Measurements from ENCODE around the gene PCDH12.

The PCDH12 gene

DNA sequence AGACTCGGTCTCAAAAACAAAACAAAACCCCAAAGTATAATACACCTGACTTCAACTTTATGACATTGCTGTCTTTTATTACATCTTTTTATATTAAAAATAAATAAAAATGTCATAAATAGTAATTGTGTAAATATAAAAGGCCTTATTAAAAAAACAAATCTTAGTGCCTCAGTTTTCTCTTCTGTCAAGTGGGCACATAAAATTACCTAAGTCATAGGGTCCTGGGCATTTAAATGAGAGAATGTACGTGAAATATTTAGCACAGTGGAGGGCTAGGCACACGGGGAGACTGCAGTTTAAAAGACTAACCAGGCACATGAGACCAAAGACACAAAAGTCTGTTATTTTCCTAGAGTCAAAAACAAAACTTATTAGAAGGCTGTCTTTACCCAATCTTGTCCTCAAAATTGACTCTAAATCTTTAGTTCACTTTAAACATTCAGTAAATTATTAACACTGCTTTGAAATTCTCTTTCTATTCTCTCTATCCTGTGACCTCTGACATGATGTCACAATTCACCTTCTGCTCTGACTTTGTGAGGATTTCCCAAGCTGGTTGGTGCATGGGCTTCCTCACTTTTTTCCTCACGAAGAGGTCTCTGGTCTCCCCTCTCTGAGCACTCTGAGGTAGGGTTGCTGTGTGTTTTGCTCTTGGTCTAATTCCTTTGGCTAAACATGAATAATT is 8.4 kb upstream of the PCDH12 start:
- no peak for DNase-seq

DNA sequence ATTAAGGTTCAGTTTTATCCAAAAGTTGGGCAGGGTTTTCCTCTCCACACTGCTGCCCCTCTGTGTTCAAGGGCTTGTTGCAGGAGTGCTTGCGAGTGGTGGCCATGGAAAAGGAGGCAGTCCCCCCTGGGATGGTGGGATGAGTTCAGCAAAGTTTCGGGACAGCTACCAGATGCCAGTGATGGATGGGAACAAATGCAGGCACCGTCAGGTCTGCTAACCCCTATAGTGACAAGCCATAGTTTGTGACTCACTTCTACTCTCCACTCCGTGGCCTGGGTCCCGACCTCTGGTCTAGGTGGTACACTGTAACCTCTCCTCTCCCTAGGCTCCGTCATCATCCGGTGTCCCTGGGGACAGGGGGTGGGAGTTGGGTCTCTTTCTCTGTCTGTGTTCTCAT is 7.1 kb upstream of the PCDH12 start:
- no peak for DNase-seq

DNA sequence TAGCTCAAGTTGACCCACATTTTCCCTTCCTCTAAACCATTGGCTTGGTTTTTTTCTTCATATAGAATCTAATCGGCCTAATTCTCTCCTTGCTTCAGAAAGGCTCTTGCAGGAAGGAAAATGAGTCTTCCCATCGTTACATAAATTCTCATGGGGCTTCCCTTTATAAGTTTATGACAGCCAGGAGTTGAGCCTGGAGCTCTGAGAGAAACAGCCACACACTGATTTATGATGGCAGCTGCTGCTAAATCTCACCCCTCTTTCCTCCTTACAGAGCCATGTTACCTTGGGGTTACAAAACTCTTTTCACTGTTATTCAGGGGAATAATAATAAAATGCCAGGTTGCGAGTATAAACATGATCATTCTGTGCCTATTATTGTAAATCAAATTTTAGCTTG is 5.7 kb upstream of the PCDH12 start:
- no peak for DNase-seq

DNA sequence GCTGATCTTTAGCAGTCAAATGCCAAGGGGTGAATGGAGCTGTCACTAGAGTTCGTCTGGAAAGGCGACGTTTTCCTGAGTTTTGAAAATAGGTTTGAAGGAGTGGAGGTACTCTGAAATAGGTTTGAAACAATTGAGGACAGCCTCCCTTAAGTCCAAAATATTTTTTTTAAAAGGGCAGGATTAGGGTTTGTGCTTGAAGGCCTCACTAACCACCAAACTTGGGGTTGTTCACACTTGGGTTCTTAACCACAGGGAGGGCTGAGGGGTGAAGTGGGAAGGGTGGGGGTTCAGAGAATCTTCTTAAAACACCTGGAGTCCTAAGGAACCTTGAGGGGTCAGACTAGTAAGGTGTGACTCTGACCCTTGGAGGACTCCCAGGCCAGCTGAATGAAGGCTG is 3.5 kb upstream of the PCDH12 start:
- no peak for DNase-seq

DNA sequence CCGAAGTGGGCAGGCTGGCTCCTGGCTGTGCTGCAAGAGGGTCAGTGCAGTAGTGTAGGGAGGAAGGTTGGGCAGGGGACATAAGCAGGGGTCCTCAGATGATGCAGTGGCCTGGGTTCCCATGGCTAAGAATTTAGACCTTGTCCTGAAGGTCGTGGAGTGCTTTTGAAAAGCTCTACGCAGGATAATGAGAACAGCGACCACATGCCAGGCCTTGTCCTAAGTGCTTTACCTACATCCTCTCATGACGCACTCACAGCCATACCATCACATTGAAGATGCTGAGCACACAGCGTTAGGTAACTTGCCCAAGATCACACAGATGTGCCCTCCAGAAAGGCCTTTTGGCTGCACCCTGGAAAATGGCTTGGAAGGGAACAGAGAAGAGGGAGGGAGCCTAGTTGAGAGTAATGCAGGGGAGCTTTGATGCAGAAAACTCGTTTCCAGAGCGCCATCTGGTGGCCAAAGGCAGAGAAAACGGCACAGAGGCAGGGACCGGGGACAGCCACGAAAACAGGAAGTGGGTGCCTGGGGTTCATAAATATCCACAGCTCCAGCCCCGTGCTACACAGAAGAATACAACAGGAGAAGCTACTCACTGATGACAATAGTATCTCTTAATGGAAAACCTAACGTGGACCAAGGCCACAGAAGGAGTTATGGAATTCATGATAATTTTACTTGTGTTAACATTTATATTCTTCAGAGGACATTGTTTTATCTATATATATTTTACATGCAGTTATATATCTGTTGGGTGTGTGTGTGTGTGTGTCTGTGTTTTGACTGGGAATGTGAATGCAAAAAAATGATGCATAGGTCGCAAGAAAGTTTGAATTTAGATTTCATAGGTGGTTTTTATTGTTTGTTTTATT is 2.7 kb upstream of the PCDH12 start:
- peak; percentile 87 for DNase-seq

DNA sequence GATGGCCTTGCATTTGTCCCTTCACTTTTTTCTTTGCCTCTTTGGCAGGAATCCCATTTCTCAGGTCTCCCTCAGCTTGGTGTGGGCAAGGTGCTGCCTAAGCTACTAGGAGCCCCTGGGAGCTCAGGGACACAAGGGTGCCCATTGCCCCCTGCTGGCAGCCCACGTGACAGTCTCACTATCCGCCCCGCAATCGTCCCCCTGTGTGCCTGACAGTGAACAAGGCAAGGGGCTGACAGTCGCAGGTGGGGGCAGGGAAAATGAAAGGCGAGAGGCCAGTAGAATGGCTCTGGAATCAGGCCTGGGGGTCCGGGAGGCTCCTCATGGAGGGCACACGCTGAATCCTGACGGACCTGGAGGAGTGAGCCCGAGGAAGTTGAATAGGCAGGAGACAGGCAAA is 2.0 kb upstream of the PCDH12 start:
- DNase-seq = no peak

DNA sequence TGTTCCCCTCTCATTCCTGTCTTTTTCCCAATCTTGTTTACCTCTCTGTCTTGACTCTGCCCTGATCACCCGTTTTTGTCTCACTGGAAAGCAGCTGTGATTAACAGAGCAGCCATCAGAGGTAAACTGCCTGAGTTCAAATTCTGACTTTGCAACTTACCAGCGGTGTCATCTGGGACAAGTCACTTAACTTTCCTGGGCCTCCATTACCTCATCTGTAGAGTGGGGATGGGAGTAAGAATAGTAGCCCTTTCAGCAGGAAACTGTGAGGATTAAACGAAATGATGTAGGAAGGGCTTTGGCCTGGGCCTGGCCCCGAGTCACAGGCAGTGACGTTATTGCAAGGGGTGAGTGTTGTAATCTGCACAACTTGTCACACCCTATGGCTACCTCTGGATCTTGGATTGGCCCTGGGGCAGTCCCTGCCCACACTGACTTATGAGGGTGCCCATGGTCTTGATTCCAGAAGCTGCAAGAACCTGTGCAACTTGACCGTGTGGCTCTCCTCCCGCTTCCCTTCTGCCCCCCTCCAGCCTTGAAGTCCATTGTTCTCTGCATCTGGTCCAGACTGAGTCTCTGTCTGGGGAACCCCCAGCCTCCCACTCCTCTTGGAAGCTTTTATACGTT is 657 bp upstream of the PCDH12 start:
- DNase-seq = no peak

DNA sequence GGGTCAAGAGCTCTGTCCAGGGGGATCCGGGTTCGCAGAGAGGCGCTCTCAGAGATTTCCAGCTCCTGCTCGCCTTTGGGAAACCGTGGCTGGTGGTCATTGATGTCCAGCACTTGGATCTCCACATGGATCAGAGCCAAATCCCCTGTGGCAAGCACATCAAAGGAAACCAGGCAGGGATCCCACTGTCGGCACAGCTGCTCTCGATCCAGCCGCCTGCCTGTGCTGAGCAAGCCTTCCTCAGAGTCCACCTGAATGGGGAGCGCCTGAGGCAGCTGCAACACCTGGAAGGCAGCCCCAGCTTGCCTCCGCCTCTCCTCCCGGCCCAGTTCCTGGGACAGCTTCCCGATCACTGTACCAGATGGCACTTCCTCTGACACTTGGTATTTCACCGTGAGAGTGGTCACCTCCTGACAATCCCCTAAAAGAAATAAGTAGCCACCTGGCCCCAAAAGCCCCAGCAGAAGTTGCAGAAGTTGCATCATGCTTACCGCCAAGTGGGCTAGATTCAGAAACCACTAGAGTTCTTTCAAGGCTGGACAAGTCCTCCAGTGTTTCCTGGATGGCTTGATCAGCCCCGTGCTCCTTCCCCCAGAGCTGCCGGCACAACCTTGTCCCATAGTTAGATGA is 520 bp downstream of the PCDH12 start:
- no peak for DNase-seq

DNA sequence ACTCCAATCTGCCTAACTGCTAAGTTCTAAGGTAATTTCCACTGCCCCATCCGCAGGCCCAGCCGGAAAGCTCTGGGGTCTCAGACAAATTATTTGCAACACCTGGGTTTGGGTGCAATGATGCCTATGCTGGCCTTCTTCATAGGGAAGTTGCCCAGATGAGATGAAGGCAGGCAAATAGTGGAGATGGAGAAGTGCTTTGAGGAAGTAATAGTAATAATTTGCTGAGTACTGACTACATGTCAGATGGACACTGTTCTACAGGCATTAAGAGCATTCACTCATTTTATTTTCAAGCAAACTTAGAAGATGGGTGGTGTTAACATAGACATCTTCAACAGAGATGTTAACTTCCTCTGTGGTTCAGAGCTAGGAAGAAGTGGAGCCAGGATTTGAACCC is 3.8 kb downstream of the PCDH12 start:
- DNase-seq = no peak

DNA sequence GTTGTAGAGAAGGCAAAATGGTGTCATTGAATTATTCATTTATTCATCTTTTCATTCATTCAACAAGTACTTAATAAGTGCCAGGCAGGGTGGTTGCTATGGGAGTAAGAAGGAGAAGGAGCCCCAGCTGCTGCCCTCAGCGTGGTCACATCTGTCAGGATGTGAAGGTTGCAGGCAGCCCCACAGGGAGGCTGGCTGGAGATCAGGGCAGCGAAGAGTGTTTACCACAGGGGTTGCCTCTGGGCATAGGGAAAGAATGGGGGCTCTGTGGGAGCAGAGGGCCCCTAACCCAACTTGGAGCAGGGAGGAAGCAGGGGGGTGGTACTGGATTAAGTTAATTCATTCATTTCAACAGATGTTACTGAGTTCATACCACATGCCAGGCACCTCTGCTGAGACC is 6.0 kb downstream of the PCDH12 start:
- no peak for DNase-seq

DNA sequence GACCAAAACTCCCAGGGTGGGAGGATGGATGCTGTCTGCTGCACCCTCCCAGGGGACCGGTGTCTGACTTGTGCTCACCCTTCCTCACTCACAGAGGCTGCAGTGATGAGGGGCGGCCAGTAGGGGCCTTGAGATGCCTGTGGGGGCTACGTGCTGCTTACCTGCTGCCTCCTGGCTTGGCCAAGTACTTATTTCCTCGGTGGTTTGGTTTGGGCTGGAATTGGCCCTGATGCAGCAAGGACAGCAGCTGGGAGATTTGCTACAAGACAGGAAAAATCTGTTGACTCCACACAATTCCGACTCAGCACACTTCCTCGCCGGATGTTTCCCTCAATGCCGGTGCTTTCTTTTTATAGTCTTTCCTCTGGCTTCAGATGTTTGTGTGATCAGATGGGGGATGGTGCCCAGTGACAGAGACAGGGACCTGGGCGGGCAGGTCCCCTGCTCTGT is 6.6 kb downstream of the PCDH12 start:
- DNase-seq = no peak

DNA sequence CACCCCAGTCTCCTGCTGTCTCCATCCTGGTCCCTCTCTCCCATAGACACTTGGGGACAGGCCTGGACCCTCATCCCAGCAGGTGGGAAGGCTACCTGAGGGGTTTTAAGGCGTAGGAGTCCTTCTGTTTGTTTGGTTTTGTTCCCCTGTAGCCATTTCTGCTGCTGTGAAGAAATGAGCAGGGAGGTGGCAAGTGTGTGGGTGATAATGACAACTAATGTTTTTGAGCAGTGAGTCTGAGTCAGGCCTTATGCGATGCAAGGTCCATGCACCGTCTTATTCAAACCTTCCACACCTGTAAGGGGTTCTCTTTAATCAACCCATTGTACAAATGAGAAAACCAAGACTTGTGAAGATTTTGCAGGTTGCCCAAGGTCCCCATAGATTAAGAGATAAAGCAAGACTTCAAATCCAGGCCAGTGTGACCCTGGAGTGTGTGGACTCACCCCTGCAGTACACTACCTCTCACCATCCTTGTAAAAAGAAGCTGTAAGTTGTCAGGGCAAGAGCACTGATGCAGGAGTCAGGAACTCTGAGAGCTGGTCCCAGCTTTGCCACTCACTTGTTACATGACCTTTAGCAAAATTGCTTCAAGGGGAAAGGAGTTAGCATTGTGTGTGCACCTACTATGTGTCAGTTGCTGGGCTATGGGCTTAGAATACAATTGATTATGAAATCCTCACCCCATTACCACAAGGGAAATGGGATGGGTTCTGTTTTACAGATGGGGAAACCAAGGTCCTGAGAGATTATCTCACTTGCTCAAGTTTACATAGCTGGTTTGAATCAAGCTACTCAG is 7.6 kb downstream of the PCDH12 start:
- no peak for DNase-seq

DNA sequence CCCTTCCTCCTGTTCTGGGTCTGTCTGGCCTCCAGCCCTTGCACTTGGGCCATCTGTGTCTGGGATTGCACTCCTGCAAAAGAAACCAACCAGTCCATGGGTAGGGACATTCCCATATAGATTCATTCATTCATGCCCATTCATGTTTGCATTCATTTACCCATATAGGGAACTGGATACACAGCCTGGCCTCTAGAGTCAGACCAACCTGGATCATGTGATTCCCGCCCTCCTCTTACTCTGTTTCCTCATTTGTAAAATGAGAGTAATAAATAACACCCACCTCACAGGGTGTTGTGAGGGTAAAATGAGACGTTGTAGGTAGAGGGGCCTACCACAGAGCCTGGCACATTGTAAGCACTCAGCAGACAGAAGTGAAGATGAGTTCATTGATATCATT is 8.5 kb downstream of the PCDH12 start:
- no peak for DNase-seq

DNA sequence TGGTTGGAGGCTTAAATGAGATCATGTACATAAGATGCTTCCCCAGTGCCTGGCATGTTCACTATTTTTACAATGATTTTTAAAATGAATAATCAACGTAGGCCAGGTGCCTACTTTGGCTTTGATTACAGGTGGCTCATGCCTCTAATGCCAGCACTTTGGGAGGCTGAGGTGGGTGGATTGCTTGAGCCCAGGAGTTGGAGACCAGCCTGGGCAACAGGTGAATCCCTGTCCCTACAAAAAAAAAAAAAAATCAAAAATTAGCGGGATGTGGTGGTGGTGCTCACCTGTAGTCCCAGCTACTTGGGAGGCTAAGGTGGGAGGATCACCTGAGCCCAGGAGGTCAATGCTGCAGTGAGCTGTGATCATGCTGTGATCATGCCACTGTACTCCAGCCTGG is 9.2 kb downstream of the PCDH12 start:
- no peak for DNase-seq

DNA sequence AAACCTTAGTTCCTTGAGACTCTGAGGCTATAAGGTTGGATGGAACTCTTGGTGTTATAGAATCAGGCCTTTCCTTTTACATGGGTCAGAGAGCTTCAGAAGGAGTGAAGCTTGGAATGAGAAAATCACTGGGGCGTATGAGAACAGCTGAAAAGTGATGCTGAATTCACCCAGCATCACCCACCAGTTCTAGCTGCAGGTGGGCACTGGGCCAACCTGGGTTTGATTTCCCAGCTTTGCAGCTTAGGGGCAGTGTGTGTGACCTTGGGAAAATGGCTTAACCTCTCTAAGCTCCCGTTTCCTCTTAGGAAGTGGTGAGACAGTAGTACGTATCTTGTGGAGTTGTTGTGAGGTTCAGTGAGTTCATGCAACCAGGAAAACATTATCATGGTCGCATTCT is 10.7 kb downstream of the PCDH12 start:
- no peak for DNase-seq

DNA sequence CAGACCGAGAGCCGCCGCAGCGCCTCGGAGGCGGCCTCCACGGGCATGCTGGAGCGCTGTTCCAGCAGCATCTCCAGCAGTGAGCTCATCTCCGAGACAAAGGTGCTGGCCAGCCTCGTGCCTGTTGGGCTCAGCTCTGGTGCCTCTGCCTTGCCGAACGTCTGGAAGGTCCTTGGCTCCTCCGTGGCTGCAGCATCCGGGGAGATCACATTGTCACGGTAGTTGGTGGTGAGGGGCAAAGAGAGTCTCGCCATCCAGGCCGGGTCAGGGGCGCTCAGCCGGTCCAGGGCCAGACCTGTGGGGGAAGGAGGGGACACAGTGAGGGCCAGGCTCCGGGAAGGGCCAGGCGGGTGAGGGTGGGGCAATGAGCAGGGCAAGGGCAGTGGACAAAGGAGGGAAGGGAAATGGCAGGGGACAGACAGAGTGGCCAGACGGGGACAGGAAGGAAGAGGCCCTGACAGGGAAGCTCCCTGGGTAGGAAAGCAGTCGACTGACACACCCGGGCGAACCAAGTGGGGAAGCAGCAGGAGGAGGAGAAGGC is 12.4 kb downstream of the PCDH12 start:
- DNase-seq = no peak

DNA sequence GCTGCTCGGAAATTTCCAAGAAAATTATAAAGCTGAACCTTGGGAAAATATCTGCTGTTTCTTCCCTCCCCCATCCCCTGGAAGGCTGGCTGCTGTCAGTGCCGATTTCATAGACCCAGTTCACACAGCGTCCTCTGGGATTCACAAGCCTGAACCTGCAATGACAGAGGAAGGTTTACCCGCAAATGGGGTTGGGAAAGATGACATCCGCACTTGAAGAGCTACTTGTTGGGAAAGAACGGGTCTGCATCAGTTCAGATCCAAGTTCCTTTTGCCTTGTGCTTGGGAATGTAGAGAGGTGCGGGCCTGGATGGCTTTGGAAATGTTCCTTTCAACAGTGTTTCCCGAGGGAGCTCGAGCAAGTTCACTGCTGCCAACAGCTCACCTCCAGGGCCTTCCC is 13.9 kb downstream of the PCDH12 start:
- DNase-seq = no peak

DNA sequence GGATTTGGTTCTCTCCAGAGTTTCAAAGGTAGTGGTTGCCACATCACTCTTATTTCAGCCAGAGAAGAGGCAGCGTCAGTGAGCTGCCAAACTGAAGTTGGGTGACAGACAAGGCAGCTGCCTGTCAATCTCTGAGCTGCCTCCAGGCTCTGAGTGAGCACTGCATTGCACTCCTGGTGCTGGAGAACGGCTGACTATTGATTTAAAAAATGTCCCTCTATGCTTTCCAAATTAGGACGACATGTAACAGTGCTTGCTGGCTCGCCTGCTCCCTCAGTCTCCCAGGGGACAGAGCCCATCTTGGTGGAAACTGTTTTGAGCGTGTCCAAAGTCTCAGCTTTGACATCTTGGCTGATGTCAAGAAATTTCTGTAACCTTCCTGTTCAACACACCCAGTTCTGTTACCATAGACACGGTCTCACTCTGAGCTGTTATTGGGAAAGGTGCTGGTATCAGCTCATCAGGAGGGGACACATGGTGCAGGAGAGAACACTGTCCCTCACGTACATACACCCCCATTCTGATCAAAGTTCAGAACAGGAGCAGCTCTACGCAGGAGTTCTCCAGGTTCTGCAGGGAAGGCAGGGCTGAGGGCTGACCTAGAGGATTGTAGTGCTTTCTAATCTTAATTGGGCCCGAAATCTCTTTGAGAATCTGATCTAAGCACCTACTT is 15.7 kb downstream of the PCDH12 start:
- no peak for DNase-seq

DNA sequence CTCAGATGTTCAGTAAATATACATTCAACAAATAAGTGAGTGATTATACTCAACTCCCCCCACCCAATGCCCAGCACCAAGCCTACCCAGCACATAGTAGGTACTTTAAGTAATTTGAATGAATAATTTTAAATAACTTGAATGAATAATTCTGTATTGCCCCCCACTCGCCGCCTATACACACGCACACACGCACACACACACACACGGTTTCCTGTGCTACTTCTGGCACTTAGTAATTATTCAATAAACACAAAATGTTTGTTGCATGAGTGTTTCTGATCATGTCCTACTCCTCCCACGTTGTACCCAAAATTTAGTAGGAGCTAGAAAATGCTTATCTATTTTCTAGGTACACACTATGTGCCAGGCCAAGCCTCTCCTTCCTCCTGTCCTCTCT is 16.2 kb downstream of the PCDH12 start:
- DNase-seq = no peak

DNA sequence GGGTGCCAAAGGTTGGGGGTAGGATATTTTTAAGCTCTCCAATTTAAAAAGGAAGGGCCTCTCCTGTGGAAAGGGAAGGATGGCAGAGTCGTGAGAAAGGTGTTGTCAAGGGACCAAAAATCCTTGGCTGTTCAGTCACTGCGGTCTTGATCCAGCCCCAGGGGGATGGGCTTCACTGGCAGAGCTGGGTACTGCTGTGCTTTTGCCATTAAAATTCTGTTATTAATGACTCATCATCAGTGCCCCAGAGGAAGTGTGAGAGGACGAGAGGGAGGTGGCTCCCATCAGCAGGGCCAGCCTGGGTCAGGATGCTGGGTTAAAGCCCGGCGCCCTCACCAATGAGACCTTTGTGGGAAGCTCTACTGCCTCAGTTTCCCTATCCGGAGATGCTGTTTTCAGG is 16.7 kb downstream of the PCDH12 start:
- DNase-seq = no peak

DNA sequence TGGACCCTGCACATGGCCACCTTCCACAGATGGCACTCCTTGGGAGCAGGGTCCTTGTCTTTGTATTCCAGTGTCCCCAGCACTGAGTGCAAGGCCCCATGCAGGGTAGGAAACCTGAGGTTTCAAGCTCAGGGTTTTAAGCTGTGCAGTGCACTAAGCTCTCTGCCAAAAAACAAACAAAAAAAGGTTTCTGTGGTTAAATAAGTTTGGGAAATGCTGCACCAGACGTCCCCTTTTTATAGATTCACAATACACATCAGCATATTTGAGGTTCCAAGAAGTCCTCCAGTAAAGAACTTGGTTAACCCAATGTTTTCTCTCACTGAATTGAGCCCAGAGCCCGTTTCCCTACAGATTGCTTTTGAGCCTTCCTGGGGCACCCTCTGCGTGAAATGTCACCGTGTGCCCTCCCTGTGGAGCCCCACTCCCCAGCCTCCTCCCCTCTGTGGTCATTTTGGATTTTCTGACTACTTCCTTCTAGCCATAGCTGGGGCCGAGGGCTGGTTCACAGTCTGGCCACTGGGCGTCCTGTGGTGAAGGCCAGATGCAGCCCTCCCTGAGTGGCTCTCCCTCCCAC is 17.2 kb downstream of the PCDH12 start:
- DNase-seq = no peak

Data from kidney glomerular epithelial cell (primary cell).